Activated CD4-positive, alpha-beta memory T cell treated with anti-CD3 and anti-CD28 coated beads for 36 hours (primary cell): ENCODE results near the gene OLAH. TPM values are rescaled to one million over a fixed set of nuclear protein-coding genes. Genes with fewer than 3 reads are reported as not detected.

ENCODE experiments used
- CTCF ChIA-PET: fragments of 350-600 bp; sonication (Branson Sonifier 250); formaldehyde crosslinking; loops from one replicate; lab custom pipeline; 2021; ENCODE audit warnings: antibody characterized with exemption, inconsistent platforms; lab: Charles Lee
- POLR2A ChIA-PET: fragments of 350-600 bp; sonication (Branson Sonifier 250); formaldehyde crosslinking; loops from one replicate; lab custom pipeline; 2021; ENCODE audit warnings: antibody characterized with exemption; lab: Charles Lee
- DNase-seq: peaks from one replicate; pipeline ENCODE4 v3.0.0-alpha.2; 2020
- H3K27ac Mint-ChIP-seq: one replicate; pipeline ENCODE4 v1.8.0; 2021; ENCODE audit warnings: mixed read lengths
- H3K27me3 Mint-ChIP-seq: one replicate; pipeline ENCODE4 v1.8.0; 2021; ENCODE audit warnings: mixed read lengths
- H3K36me3 Mint-ChIP-seq: one replicate; pipeline ENCODE4 v1.8.0; 2021; ENCODE audit warnings: mixed read lengths
- H3K4me1 Mint-ChIP-seq: one replicate; pipeline ENCODE4 v1.8.0; 2021; ENCODE audit warnings: low read depth, mixed read lengths
- H3K4me3 Mint-ChIP-seq: one replicate; pipeline ENCODE4 v1.8.0; 2021; ENCODE audit warnings: mild to moderate bottlenecking, mixed read lengths
- H3K9me3 Mint-ChIP-seq: one replicate; pipeline ENCODE4 v1.8.0; 2021; ENCODE audit warnings: mixed read lengths
- intact Hi-C: fragments of 100-400 bp; cut with micrococcal nuclease; formaldehyde crosslinking; loops from one replicate; pipeline ENCODE4 v1.15.1; 2023
- total RNA-seq, 2 experiments: library from RNA; stranded (reverse); gene quantifications; one replicate each; pipeline ENCODE4 v1.2.3, GENCODE V29; 2021

OLAH gene
- total RNA-seq, 2 experiments from 2014 or later, result 0.31 to 0.34 TPM

GRCh38 chr10:15045380-15045779, 1.6 kb downstream of the OLAH start:
- Mint-ChIP-seq H3K9me3 (no peaks in the 10 kb centered on the region), H3K27me3 (no peaks in the 10 kb centered on the region), H3K4me3 (no peak overlapping the region), H3K4me1 (peaks cover 12% of the 10 kb centered on the region), H3K27ac (no peak overlapping the region), H3K36me3 (no peaks in the 10 kb centered on the region)
- ChIA-PET POLR2A (no interaction called here), CTCF (no interaction called here)
- no peak for DNase-seq
- intact Hi-C loops, result no loop called here

DNA sequence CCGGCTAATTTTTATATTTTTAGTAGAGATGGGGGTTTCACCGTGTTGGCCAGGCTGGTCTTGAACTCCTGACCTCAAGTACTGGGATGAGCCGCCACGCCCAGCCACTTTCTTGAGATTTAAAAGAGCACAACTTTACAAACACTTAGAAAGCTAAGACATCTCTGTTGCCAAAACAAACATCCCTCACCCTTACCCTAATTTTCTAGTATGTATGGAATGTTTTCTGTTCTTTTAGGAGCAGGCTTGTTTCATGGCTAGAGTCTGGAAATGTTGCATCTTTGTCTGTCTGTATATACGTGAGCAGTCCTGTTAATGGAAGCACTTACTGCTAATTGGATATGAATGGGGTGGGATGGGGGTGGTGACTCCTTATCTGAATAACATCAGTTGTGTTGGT, 2.9 kb downstream of the OLAH start:
- intact Hi-C loops, result no loop called here
- no peak overlapping the region for H3K4me3 Mint-ChIP-seq
- H3K27ac Mint-ChIP-seq, result no peak overlapping the region
- ChIA-PET POLR2A (no interaction called here), CTCF (no interaction called here)
- peaks cover 12% of the 10 kb centered on the region for H3K4me1 Mint-ChIP-seq
- DNase-seq, result no peak
- no peaks in the 10 kb centered on the region for H3K27me3 Mint-ChIP-seq
- H3K36me3 Mint-ChIP-seq, result no peaks in the 10 kb centered on the region
- H3K9me3 Mint-ChIP-seq, result no peaks in the 10 kb centered on the region

DNA sequence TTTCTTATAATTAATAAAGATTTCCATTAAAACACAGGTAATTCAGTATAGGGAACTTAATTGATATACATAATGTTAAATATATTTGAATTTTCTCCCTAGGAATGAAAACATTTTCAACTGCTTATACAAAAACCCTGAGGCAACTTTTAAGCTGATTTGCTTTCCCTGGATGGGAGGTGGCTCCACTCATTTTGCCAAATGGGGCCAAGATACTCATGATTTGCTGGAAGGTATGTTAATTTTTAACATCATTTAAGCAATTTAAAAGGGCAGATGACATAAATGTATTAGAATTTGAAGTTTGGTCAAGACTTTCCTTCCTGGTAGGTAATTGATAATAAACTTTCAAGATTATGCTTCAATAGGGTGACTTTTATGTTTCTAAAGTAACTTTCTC, 5.8 kb downstream of the OLAH start:
- Mint-ChIP-seq H3K27ac (no peak overlapping the region), H3K4me3 (no peak overlapping the region), H3K36me3 (no peaks in the 10 kb centered on the region), H3K9me3 (no peaks in the 10 kb centered on the region), H3K27me3 (no peaks in the 10 kb centered on the region), H3K4me1 (peaks cover 10% of the 10 kb centered on the region)
- intact Hi-C loops, result no loop called here
- DNase-seq, result no peak
- ChIA-PET POLR2A (no interaction called here), CTCF (interaction anchor here (0.7 kb wide), 1 partner anchor 77 kb away, joined by 3 read pairs; no protein-coding TSS in a partner anchor)

DNA sequence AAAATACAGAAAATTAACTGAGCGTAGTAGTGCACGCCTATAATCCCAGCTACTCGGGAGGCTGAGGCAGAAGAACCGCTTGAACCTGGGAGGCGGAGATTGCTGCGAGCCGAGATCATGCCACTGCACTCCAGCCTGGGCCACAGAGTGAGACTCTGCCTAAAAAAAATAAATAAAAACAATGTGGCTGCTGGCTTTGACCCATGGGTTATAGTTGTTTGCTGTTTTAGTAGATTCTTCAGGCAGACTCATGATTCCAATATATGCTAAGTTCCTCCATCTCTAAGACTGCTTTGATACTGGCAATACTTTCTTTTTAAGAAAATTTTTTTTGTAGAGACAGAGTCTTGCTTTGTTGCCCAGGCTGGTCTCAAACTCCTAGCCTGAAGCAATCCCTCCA, 8.4 kb downstream of the OLAH start:
- intact Hi-C loops, result no loop called here
- H3K4me1 Mint-ChIP-seq, result no peaks in the 10 kb centered on the region
- ChIA-PET POLR2A (no interaction called here), CTCF (no interaction called here)
- DNase-seq, result no peak
- H3K9me3 Mint-ChIP-seq, result no peaks in the 10 kb centered on the region
- no peak overlapping the region for H3K27ac Mint-ChIP-seq
- no peaks in the 10 kb centered on the region for H3K36me3 Mint-ChIP-seq
- H3K4me3 Mint-ChIP-seq, result no peak overlapping the region
- H3K27me3 Mint-ChIP-seq, result peaks cover 1% of the 10 kb centered on the region

- peaks cover 1% of the 10 kb centered on the region for H3K27me3 Mint-ChIP-seq
- CTCF ChIA-PET, result no interaction called here
- H3K4me3 Mint-ChIP-seq, result no peak overlapping the region
- no peaks in the 10 kb centered on the region for H3K9me3 Mint-ChIP-seq
- H3K36me3 Mint-ChIP-seq, result no peaks in the 10 kb centered on the region
- intact Hi-C loops, result no loop called here
- POLR2A ChIA-PET, result no interaction called here
- no peaks in the 10 kb centered on the region for H3K4me1 Mint-ChIP-seq
- no peak for DNase-seq
- no peak overlapping the region for H3K27ac Mint-ChIP-seq
Measured at GRCh38 chr10:15053061-15053460, 9.3 kb downstream of the OLAH start.

DNA sequence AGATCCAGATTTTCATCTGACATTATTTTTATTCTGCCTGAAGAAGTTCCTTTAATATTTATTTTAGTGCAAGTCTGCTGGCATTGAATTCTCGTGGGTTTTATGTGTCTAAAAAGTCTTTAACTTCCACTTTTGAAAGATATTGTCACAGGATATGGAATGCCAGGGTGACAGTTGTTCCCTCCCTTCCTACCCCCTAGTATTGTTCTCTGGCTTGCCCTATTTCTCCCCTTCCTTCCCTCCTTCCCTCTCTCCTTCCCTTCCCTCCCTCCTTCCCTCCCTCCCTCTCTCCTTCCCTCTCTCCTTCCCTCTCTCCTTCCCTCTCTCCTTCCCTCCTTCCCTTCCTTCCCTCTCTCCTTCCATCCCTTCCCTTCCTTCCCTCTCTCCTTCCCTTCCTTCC, 14.9 kb downstream of the OLAH start:
- DNase-seq, result no peak
- Mint-ChIP-seq H3K4me1 (no peaks in the 10 kb centered on the region), H3K9me3 (peaks cover 20% of the 10 kb centered on the region), H3K27ac (no peak overlapping the region), H3K4me3 (no peak overlapping the region), H3K36me3 (peaks cover 8% of the 10 kb centered on the region), H3K27me3 (peaks cover 15% of the 10 kb centered on the region)
- CTCF ChIA-PET, result no interaction called here
- intact Hi-C loops, result no loop called here
- POLR2A ChIA-PET, result no interaction called here

DNA sequence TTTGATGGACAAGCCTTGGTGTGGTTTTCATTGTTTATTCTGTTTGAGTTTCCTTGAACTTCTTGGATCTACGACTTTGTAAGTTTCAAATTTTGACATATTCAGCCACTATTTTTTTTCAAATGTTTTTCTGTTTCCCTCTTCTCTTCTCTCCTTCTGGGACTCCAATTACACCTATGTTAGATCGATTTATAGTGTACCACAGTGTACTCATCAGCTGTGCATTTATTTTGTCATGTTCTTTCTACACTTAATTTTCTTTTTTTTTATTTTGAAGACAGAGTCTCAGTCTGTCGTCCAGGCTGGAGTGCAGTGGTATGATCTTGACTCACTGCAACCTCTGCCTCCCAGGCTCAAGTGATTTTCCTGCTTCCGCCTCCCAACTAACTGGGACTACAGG, 16.2 kb downstream of the OLAH start:
- intact Hi-C loops, result no loop called here
- peaks cover 17% of the 10 kb centered on the region for H3K27me3 Mint-ChIP-seq
- no peak overlapping the region for H3K4me3 Mint-ChIP-seq
- H3K4me1 Mint-ChIP-seq, result no peaks in the 10 kb centered on the region
- DNase-seq, result no peak
- POLR2A ChIA-PET, result no interaction called here
- CTCF ChIA-PET, result no interaction called here
- peaks cover 20% of the 10 kb centered on the region for H3K9me3 Mint-ChIP-seq
- no peak overlapping the region for H3K27ac Mint-ChIP-seq
- peaks cover 8% of the 10 kb centered on the region for H3K36me3 Mint-ChIP-seq

DNA sequence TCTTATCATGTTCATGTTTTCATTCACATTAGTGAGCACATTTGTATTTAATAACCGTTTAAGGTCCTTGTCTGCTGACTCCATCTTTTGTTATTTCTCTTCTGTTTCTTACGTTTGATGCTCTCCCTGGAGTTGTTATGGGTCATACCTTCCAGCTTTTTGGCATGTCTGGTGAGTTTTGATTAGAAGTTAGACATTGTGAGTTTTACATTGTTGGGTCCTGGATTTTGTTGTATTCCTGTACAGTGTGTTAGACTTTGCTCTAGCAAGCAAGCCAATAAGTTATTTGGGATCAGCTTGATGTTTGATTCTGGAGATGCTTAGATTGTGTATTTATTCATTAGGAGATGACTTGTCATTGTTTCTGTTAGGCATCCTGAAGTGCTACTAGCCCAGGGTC, 16.9 kb downstream of the OLAH start:
- peaks cover 20% of the 10 kb centered on the region for H3K9me3 Mint-ChIP-seq
- DNase-seq, result no peak
- H3K4me1 Mint-ChIP-seq, result no peaks in the 10 kb centered on the region
- H3K36me3 Mint-ChIP-seq, result peaks cover 8% of the 10 kb centered on the region
- no peak overlapping the region for H3K27ac Mint-ChIP-seq
- CTCF ChIA-PET, result no interaction called here
- H3K4me3 Mint-ChIP-seq, result no peak overlapping the region
- peaks cover 16% of the 10 kb centered on the region for H3K27me3 Mint-ChIP-seq
- POLR2A ChIA-PET, result interaction anchor here (0.7 kb wide), 1 partner anchor 77 kb away, joined by 3 read pairs; no protein-coding TSS in a partner anchor
- intact Hi-C loops, result no loop called here

GRCh38 chr10:15067154-15067553, 23.4 kb downstream of the OLAH start:
- no peaks in the 10 kb centered on the region for H3K4me1 Mint-ChIP-seq
- no peaks in the 10 kb centered on the region for H3K36me3 Mint-ChIP-seq
- ChIA-PET POLR2A (no interaction called here), CTCF (no interaction called here)
- no peak for DNase-seq
- intact Hi-C loops, result no loop called here
- H3K9me3 Mint-ChIP-seq, result no peaks in the 10 kb centered on the region
- H3K27me3 Mint-ChIP-seq, result peaks cover 3% of the 10 kb centered on the region
- H3K4me3 Mint-ChIP-seq, result no peak overlapping the region
- no peak overlapping the region for H3K27ac Mint-ChIP-seq

GRCh38 chr10:15068802-15069201, 25.1 kb downstream of the OLAH start:
- intact Hi-C loops, result no loop called here
- POLR2A ChIA-PET, result no interaction called here
- Mint-ChIP-seq H3K4me3 (no peak overlapping the region), H3K9me3 (no peaks in the 10 kb centered on the region), H3K27me3 (peaks cover 3% of the 10 kb centered on the region), H3K4me1 (no peaks in the 10 kb centered on the region), H3K27ac (no peak overlapping the region), H3K36me3 (no peaks in the 10 kb centered on the region)
- CTCF ChIA-PET, result no interaction called here
- DNase-seq, result no peak

DNA sequence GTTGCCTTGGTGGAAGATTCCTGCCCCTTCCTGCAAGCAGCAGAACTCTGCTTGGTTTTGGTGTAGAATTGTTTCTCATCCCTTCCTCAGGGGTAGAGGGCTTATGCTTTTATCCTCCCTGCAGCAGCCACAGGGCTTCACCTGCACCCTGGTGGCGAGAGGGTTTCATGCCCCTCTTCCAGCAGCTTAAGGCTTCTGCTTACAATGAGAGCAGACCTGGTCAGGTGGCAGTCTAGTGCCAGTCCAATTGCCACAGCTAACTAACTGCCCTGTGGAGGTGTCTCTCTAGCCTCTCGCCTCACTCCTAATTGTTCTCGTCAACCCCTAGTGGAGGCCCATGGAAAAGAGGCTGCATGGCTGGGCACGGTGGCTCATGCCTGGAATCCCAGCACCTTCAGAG, 25.5 kb downstream of the OLAH start:
- no peak for DNase-seq
- POLR2A ChIA-PET, result no interaction called here

GRCh38 chr10:15072358-15072757, 28.6 kb downstream of the OLAH start:
- CTCF ChIA-PET, result no interaction called here
- H3K36me3 Mint-ChIP-seq, result no peaks in the 10 kb centered on the region
- H3K4me3 Mint-ChIP-seq, result no peak overlapping the region
- POLR2A ChIA-PET, result no interaction called here
- no peak for DNase-seq
- no peaks in the 10 kb centered on the region for H3K4me1 Mint-ChIP-seq
- intact Hi-C loops, result no loop called here
- H3K27me3 Mint-ChIP-seq, result no peaks in the 10 kb centered on the region
- no peak overlapping the region for H3K27ac Mint-ChIP-seq
- no peaks in the 10 kb centered on the region for H3K9me3 Mint-ChIP-seq

More for the DNA sequence above, 25.5 kb downstream of the OLAH start:
- no peaks in the 10 kb centered on the region for H3K36me3 Mint-ChIP-seq
- H3K27me3 Mint-ChIP-seq, result peaks cover 1% of the 10 kb centered on the region
- intact Hi-C loops, result no loop called here
- no peaks in the 10 kb centered on the region for H3K4me1 Mint-ChIP-seq
- H3K4me3 Mint-ChIP-seq, result no peak overlapping the region
- no peak overlapping the region for H3K27ac Mint-ChIP-seq
- CTCF ChIA-PET, result no interaction called here
- no peaks in the 10 kb centered on the region for H3K9me3 Mint-ChIP-seq

- ChIA-PET CTCF (no interaction called here), POLR2A (no interaction called here)
- Mint-ChIP-seq H3K36me3 (no peaks in the 10 kb centered on the region), H3K9me3 (no peaks in the 10 kb centered on the region), H3K27me3 (no peaks in the 10 kb centered on the region), H3K4me3 (no peak overlapping the region), H3K27ac (no peak overlapping the region), H3K4me1 (no peaks in the 10 kb centered on the region)
- no peak for DNase-seq
- intact Hi-C loops, result no loop called here
Measured at GRCh38 chr10:15075421-15075820, 31.7 kb downstream of the OLAH start.
